ENCODE measurements around the gene C22orf23.

Gene C22orf23

GRCh38 chr22:37910890-37911672 is 42.3 kb downstream of the C22orf23 start:
- TF ChIP-seq CTCF (IDR thresholded peaks at IDR 0.05; ENCODE audit: low read depth, low read length), result no peak
- H3K4me3 ChIP-seq (ENCODE audit: low read depth, low read length), result no peak overlapping the region

- no peak overlapping the region for H3K4me3 ChIP-seq (ENCODE audit: low read depth, low read length)
- no peak for TF ChIP-seq CTCF (IDR thresholded peaks at IDR 0.05; ENCODE audit: low read depth, low read length)
Observed at GRCh38 chr22:37909766-37910165, 43.6 kb downstream of the C22orf23 start.

- TF ChIP-seq CTCF (IDR thresholded peaks at IDR 0.05; ENCODE audit: low read depth, low read length), result no peak
- H3K4me3 ChIP-seq (ENCODE audit: low read depth, low read length), result peak overlapping the region; percentile 88
Observed at GRCh38 chr22:37907036-37907954, 46.1 kb downstream of the C22orf23 start.

GRCh38 chr22:37906364-37907008 is 46.9 kb downstream of the C22orf23 start:
- no peak for TF ChIP-seq CTCF (IDR thresholded peaks at IDR 0.05; ENCODE audit: low read depth, low read length)
- peak overlapping the region; percentile 88 for H3K4me3 ChIP-seq (ENCODE audit: low read depth, low read length)

- peak within 1 kb of the TSS; percentile 88 for H3K4me3 ChIP-seq (ENCODE audit: low read depth, low read length)
- TF ChIP-seq CTCF (IDR thresholded peaks at IDR 0.05; ENCODE audit: low read depth, low read length), result no peak
Observed at GRCh38 chr22:37905534-37906363, 47.7 kb downstream of the C22orf23 start, which contains the start of gene MICALL1. Gene MICALL1 (plus strand): TSS chr22:37906297. CDS start chr22:37906423, 126 bp downstream.
